Endothelial cell of umbilical vein (primary cell): Measurements from ENCODE around the gene SRRM2. TPM values are rescaled to one million over a fixed set of nuclear protein-coding genes. Genes with fewer than 3 reads are reported as not detected.
A peak's percentile ranks its signal among the peaks of the same experiment; 100 is the strongest.

Experiments used
- BruUV-seq: library from RNA; stranded (reverse); fragments of 400-500 nt; replicated peaks from 2 replicates; lab custom pipeline; 2021; lab: Mats Ljungman, UMichigan
- CTCF ChIA-PET: fragments of 300-600, 350-600 bp; sonication (Branson Sonifier 250); formaldehyde crosslinking; loops from one replicate; lab custom pipeline; 2021; ENCODE audit warnings: antibody characterized with exemption, inconsistent platforms; lab: Charles Lee
- POLR2A ChIA-PET: fragments of 300-600, 350-600 bp; sonication (Branson Sonifier 250); formaldehyde crosslinking; loops from one replicate; lab custom pipeline; 2021; ENCODE audit warnings: antibody characterized with exemption, inconsistent platforms; lab: Charles Lee
- DNase-seq: peaks from one replicate; pipeline ENCODE4 v3.0.0-alpha.2; 2011; ENCODE audit warnings: low read depth, low spot score
- FAIRE-seq: peaks from 2 replicates; lab custom pipeline; 2011; peaks lifted over from hg19 to GRCh38; lab: Jason Lieb, UNC
- H2AFZ ChIP-seq: 2 replicates; pipeline ENCODE4 v1.6.0; 2012; ENCODE audit warnings: low read depth, low read length, control low read depth, inconsistent platforms
- H3K27ac ChIP-seq: 2 replicates; pipeline ENCODE4 v1.5.1; 2011; ENCODE audit warnings: low read depth, mild to moderate bottlenecking, control low read depth, low read length, moderate library complexity; ENCODE audit not compliant: insufficient read depth
- H3K27me3 ChIP-seq, 2 experiments: 2 replicates each; pipeline versions ENCODE4 v1.6.0 to v1.6.1; 2011; ENCODE audit warnings: low read length in 2 of 2, mixed read lengths in 1 of 2; ENCODE audit not compliant: control insufficient read depth in 2 of 2, insufficient read depth in 2 of 2
- H3K36me3 ChIP-seq, 2 experiments: 2 replicates in 1 of 2; 3 replicates in 1 of 2; pipeline ENCODE4 v1.5.1; 2011; ENCODE audit warnings: low read length in 2 of 2, mild to moderate bottlenecking in 1 of 2, moderate library complexity in 1 of 2; ENCODE audit not compliant: control insufficient read depth in 2 of 2, insufficient read depth in 2 of 2; ENCODE audit errors: extremely low read depth in 1 of 2
- H3K4me1 ChIP-seq: 3 replicates; pipeline ENCODE4 v1.5.1; 2011; ENCODE audit warnings: mild to moderate bottlenecking, low read length; ENCODE audit not compliant: control insufficient read depth, insufficient read depth; ENCODE audit errors: extremely low read depth
- H3K4me2 ChIP-seq: 2 replicates; pipeline ENCODE4 v1.6.1; 2011; ENCODE audit warnings: low read length, control low read depth, mixed read lengths; ENCODE audit not compliant: insufficient read depth
- H3K4me3 ChIP-seq, 3 experiments: fragments of 200-600 bp in 1 of 3; sonication (generic), shearing (Covaris generic) in 1 of 3; replicated peaks in 1 of 3; 2 replicates each; pipeline ENCODE4 v1.5.1; 2011 to 2016; ENCODE audit warnings: control low read depth in 3 of 3, low read length in 3 of 3, mild to moderate bottlenecking in 2 of 3, inconsistent platforms in 1 of 3, low read depth in 1 of 3, moderate library complexity in 1 of 3; ENCODE audit not compliant: insufficient read depth in 1 of 3
- H3K79me2 ChIP-seq: 2 replicates; pipeline ENCODE4 v1.6.0; 2012; ENCODE audit warnings: low read length, inconsistent platforms; ENCODE audit not compliant: control insufficient read depth, insufficient read depth
- H3K9ac ChIP-seq: replicated peaks from 2 replicates; pipeline ENCODE3; 2011; ENCODE audit warnings: low read length, control low read depth; ENCODE audit not compliant: insufficient read depth; ENCODE audit errors: extremely low read depth
- H3K9me1 ChIP-seq: replicated peaks from 3 replicates; pipeline ENCODE4 v1.6.0; 2011; ENCODE audit warnings: mild to moderate bottlenecking, low read length; ENCODE audit not compliant: control insufficient read depth, insufficient read depth; ENCODE audit errors: extremely low read depth
- H3K9me3 ChIP-seq: replicated peaks from 2 replicates; pipeline ENCODE4 v1.5.1; 2012; ENCODE audit warnings: low read length, inconsistent platforms; ENCODE audit not compliant: control insufficient read depth, insufficient read depth
- H4K20me1 ChIP-seq: replicated peaks from 2 replicates; pipeline ENCODE3; 2011; ENCODE audit warnings: mild to moderate bottlenecking, low read length; ENCODE audit not compliant: control insufficient read depth, insufficient read depth; ENCODE audit errors: extremely low read depth
- EZH2 ChIP-seq: IDR thresholded peaks from 2 replicates; pipeline ENCODE4 v1.6.1; 2012; ENCODE audit warnings: borderline replicate concordance, low read depth, mild to moderate bottlenecking, moderate library complexity, low read length, inconsistent platforms; ENCODE audit not compliant: severe bottlenecking
- FOS ChIP-seq: IDR thresholded peaks from 2 replicates; pipeline ENCODE4 v1.6.1; 2011; ENCODE audit warnings: mild to moderate bottlenecking, low read length, moderate library complexity, borderline replicate concordance; ENCODE audit not compliant: insufficient read depth
- GATA2 ChIP-seq: IDR thresholded peaks from 2 replicates; pipeline ENCODE4 v1.7.0; 2011; ENCODE audit warnings: low read depth, mild to moderate bottlenecking, moderate library complexity, mixed read lengths, low read length; ENCODE audit not compliant: insufficient read length, insufficient read depth
- JUN ChIP-seq: IDR thresholded peaks from 2 replicates; pipeline ENCODE4 v1.6.1; 2011; ENCODE audit warnings: borderline replicate concordance, low read depth; ENCODE audit not compliant: insufficient read length, insufficient read depth
- MAX ChIP-seq: IDR thresholded peaks from 2 replicates; pipeline ENCODE4 v1.6.1; 2011; ENCODE audit not compliant: insufficient read depth, insufficient read length
- MYC ChIP-seq: IDR thresholded peaks from one replicate; pipeline ENCODE4 v1.6.1; 2011; ENCODE audit warnings: mild to moderate bottlenecking, low read depth, low read length
- POLR2A ChIP-seq: IDR thresholded peaks from 2 replicates; pipeline ENCODE4 v1.6.1; 2012; ENCODE audit warnings: low read depth, mild to moderate bottlenecking, control low read depth, low read length
- POLR2AphosphoS5 ChIP-seq: IDR thresholded peaks from 2 replicates; pipeline ENCODE4 v1.6.1; 2012; ENCODE audit warnings: low read depth, mild to moderate bottlenecking, control low read depth, low read length, moderate library complexity; ENCODE audit not compliant: insufficient read depth
- dilution Hi-C: fragments of 300-500 bp; cut with MboI; formaldehyde crosslinking; loops from one replicate; pipeline ENCODE4 v1.15.0; 2019; ENCODE audit warnings: low sequenced_read_pairs; ENCODE audit not compliant: extremely low pct_ligation_motif_present
- intact Hi-C: fragments of 100-400 bp; cut with micrococcal nuclease; formaldehyde crosslinking; loops from one replicate; pipeline ENCODE4 v1.10.0; 2022
- polyA plus RNA-seq, 4 experiments: library from polyadenylated mRNA; depleted of rRNA in 3 of 4; stranded (reverse) in 3 of 4; unstranded in 1 of 4; fragments of >200 nt; gene quantifications; 2 replicates each; pipeline versions ENCODE4 v1.2.1 to v1.2.3, GENCODE V29; 2011 to 2012; ENCODE audit warnings: missing spikeins in 1 of 4
- total RNA-seq: library from RNA; stranded (reverse); gene quantifications from 2 replicates; pipeline ENCODE4 v1.2.3, GENCODE V29; 2021
- TF ChIP-seq, protein P1 (sequence below), 2 donors: IDR thresholded peaks; 1 replicate in 1 of 2; 2 replicates in 1 of 2; pipeline ENCODE4 v1.5.1; 2011; ENCODE audit warnings: low read length in 2 of 2, mild to moderate bottlenecking in 2 of 2, moderate library complexity in 2 of 2, control low read depth in 1 of 2, inconsistent platforms in 1 of 2, low read depth in 1 of 2; ENCODE audit not compliant: insufficient read depth in 1 of 2; ENCODE audit errors: extremely low read depth in 1 of 2

SRRM2 gene
- total and polyA plus RNA-seq, 2 donors (not counting 3 experiments of a cell fraction or from before 2014, with no cell fraction given): 270 to 483 TPM

DNA sequence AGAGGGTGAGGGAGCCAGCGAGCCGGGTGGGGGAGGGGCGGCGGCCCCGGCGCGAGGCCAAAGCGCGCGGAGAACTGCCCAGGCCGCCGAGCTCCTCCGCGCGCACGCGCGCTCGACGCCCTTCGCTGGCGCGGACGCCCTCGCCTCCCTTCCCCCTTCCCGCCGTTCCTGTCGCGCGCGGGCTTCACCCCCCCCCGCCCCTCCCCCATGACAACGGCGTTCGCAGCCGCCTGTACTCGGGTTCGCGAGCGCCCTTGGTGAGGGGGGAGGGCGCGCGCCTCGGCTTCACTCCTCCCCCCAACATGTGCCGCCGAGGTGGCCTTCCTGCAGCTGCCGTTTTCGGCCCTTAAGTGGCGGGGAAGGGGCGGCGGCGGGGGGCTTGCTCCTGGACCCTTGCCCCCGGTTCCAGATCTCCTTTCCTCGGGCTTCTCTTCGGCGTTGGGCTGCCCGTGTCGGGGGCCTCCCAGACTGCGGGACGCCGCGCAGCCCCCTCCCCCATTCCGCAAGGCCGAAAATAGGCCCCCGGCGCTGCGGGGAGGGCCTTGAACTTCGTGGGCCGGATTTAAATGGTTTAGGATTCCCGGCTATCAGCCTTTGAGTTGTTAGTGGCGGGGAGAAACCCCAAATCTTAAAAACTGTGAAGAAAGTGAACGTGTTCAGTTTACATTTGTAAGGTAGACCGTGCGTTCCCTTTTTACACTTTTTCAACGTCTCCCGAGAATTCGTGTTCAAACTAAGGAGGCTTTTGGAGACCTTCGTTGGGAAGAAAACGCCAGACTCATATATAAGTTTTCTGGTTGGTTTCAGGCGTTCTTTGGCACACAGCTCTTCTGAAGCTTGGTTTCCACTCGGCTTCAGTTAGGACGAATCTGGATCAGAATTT, 653 bp downstream of the SRRM2 start:
- intact Hi-C loops (loop anchor here (1.0 to 5.0 kb wide), 4 partner anchors 24 to 749 kb away; partner anchors contain the start of genes CLUAP1, ELOB and KCTD5), dilution Hi-C loops (no loop called here)
- peaks cover 53% of the 10 kb centered on the region for H3K79me2 ChIP-seq
- TF ChIP-seq MAX: no peak
- TF ChIP-seq POLR2AphosphoS5: no peak
- TF ChIP-seq JUN: no peak
- TF ChIP-seq EZH2: no peak
- no peak for TF ChIP-seq MYC
- TF ChIP-seq FOS: no peak
- no peak for TF ChIP-seq GATA2
- TF ChIP-seq POLR2A: no peak
- TF ChIP-seq, protein P1, sequence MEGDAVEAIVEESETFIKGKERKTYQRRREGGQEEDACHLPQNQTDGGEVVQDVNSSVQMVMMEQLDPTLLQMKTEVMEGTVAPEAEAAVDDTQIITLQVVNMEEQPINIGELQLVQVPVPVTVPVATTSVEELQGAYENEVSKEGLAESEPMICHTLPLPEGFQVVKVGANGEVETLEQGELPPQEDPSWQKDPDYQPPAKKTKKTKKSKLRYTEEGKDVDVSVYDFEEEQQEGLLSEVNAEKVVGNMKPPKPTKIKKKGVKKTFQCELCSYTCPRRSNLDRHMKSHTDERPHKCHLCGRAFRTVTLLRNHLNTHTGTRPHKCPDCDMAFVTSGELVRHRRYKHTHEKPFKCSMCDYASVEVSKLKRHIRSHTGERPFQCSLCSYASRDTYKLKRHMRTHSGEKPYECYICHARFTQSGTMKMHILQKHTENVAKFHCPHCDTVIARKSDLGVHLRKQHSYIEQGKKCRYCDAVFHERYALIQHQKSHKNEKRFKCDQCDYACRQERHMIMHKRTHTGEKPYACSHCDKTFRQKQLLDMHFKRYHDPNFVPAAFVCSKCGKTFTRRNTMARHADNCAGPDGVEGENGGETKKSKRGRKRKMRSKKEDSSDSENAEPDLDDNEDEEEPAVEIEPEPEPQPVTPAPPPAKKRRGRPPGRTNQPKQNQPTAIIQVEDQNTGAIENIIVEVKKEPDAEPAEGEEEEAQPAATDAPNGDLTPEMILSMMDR (IDR thresholded peaks at IDR 0.05; ENCODE audit: extremely low read depth in 1 of 2, insufficient read depth in 1 of 2, low read depth in 1 of 2, low read length in 2 of 2): no peak
- no peak overlapping the region for H2AFZ ChIP-seq
- peaks cover 26% of the 10 kb centered on the region for H3K4me1 ChIP-seq
- ChIA-PET CTCF (interaction anchor here (0.6 to 1.5 kb wide), 3 partner anchors 20 to 135 kb away, joined by 3 to 4 read pairs (median 3); no protein-coding TSS in a partner anchor), POLR2A (interaction anchor here (0.6 to 1.0 kb wide), 2 partner anchors 71 to 159 kb away, joined by 3 to 7 read pairs; partner anchors contain the start of gene KCTD5)
- peak overlapping the region; percentile 65 for H3K27ac ChIP-seq
- H3K27me3 ChIP-seq: no peaks in the 10 kb centered on the region
- no peaks in the 10 kb centered on the region for H3K9me3 ChIP-seq
- peak; percentile 37 for DNase-seq
- peak overlapping the region; percentile 69 for H3K9ac ChIP-seq
- FAIRE-seq: peak; percentile 65
- H3K9me1 ChIP-seq: no peaks in the 10 kb centered on the region
- peak overlapping the region; percentile 98 for H3K4me2 ChIP-seq
- BruUV-seq: no TSS peak
- peaks cover 23% of the 10 kb centered on the region for H4K20me1 ChIP-seq
- peaks cover 8 to 11% of the 10 kb centered on the region in 2 experiments for H3K36me3 ChIP-seq
- peak overlapping the region; percentile 91 to 96 (median 93) for H3K4me3 ChIP-seq
